Karpas-422 (cell line): ENCODE data around the gene ZMAT2. TPM values are rescaled to one million over a fixed set of nuclear protein-coding genes. Genes with fewer than 3 reads are reported as not detected.

Experiments used
- DNase-seq: peaks from one replicate; pipeline ENCODE4 v3.0.0-alpha.2; 2015
- H2AFZ ChIP-seq: fragments of 200-600 bp; sonication (generic); 2 replicates; pipeline ENCODE4 v1.6.1; 2014; ENCODE audit warnings: antibody characterized with exemption, low read length, mixed read lengths
- H3K27ac ChIP-seq: fragments of 200-600 bp; sonication (generic); 2 replicates; pipeline ENCODE4 v1.5.1; 2014; ENCODE audit warnings: mild to moderate bottlenecking, low read length, moderate library complexity
- H3K27me3 ChIP-seq: fragments of 200-600 bp; sonication (generic); 2 replicates; pipeline ENCODE4 v1.6.1; 2014; ENCODE audit warnings: low read length, mixed read lengths
- H3K36me3 ChIP-seq: fragments of 200-600 bp; sonication (generic); 2 replicates; pipeline ENCODE4 v1.6.1; 2014; ENCODE audit warnings: low read length, mixed read lengths; ENCODE audit not compliant: insufficient read depth
- H3K4me1 ChIP-seq: fragments of 200-600 bp; sonication (generic); 2 replicates; pipeline ENCODE4 v1.6.1; 2014; ENCODE audit warnings: mild to moderate bottlenecking, low read length, mixed read lengths
- H3K4me2 ChIP-seq: fragments of 200-600 bp; sonication (generic); 2 replicates; pipeline ENCODE4 v1.6.1; 2014; ENCODE audit warnings: low read length, low read depth, mild to moderate bottlenecking; ENCODE audit not compliant: poor library complexity, severe bottlenecking
- H3K4me3 ChIP-seq: fragments of 200-600 bp; sonication (generic); 2 replicates; pipeline ENCODE4 v1.5.1; 2014; ENCODE audit warnings: mild to moderate bottlenecking, antibody characterized with exemption, low read length, mixed read lengths
- H3K79me2 ChIP-seq: fragments of 200-600 bp; sonication (generic); 2 replicates; pipeline ENCODE4 v1.6.1; 2014; ENCODE audit warnings: mild to moderate bottlenecking, low read length, mixed read lengths
- H3K9ac ChIP-seq: fragments of 200-600 bp; sonication (generic); 2 replicates; pipeline ENCODE4 v1.6.0; 2014; ENCODE audit warnings: low read length
- H3K9me2 ChIP-seq: fragments of 200-600 bp; sonication (generic), shearing (Covaris generic); replicated peaks from 2 replicates; pipeline ENCODE4 v1.6.0; 2014; ENCODE audit warnings: mild to moderate bottlenecking, low read length, moderate library complexity; ENCODE audit not compliant: insufficient read depth
- H3K9me3 ChIP-seq: fragments of 300-700, 200-600 bp; sonication (generic); 2 replicates; pipeline ENCODE4 v1.6.1; 2014; ENCODE audit warnings: low read length, mixed read lengths
- H4K20me1 ChIP-seq: fragments of 200-600 bp; sonication (generic); 2 replicates; pipeline ENCODE4 v1.6.1; 2014; ENCODE audit warnings: mild to moderate bottlenecking, antibody characterized with exemption, low read length, low read depth; ENCODE audit not compliant: insufficient read depth
- total RNA-seq: library from RNA; depleted of rRNA; stranded (reverse); fragments of >200 nt; shearing (Covaris generic); gene quantifications from 2 replicates; pipeline ENCODE4 v1.2.3, GENCODE V29; 2014; ENCODE audit warnings: low replicate concordance

The ZMAT2 gene
- total RNA-seq, 1 experiment from 2014 or later, result 20.6 TPM

GRCh38 chr5:140672455-140673186 lies 27.6 kb upstream of the ZMAT2 start:
- no peak overlapping the region for H2AFZ ChIP-seq
- H3K4me3 ChIP-seq, result no peak overlapping the region
- H3K4me1 ChIP-seq, result no peaks in the 10 kb centered on the region
- H3K36me3 ChIP-seq, result peaks cover 35% of the 10 kb centered on the region
- 0 out of 2 replicates have a peak, but pooled peaks cover 2% of the 10 kb centered on the region for H4K20me1 ChIP-seq
- H3K27ac ChIP-seq, result no peak overlapping the region
- no peak for DNase-seq
- H3K9ac ChIP-seq, result no peak overlapping the region
- H3K9me3 ChIP-seq, result no peaks in the 10 kb centered on the region
- H3K4me2 ChIP-seq, result no peak overlapping the region
- H3K79me2 ChIP-seq, result peaks cover 17% of the 10 kb centered on the region
- no peaks in the 10 kb centered on the region for H3K9me2 ChIP-seq
- H3K27me3 ChIP-seq, result no peaks in the 10 kb centered on the region

GRCh38 chr5:140673187-140673976 lies 26.9 kb upstream of the ZMAT2 start, which contains the start of gene DND1:
TSS of gene DND1 (minus strand) at chr5:140673576. CDS start at chr5:140673542, 34 bp downstream.
- Histone ChIP-seq H3K27ac (no peak within 1 kb of the TSS), H4K20me1 (0 out of 2 replicates have a peak, but pooled peaks cover under 1% of the 10 kb centered on the region), H3K4me3 (no peak within 1 kb of the TSS), H3K4me1 (no peaks in the 10 kb centered on the region), H3K9me3 (no peaks in the 10 kb centered on the region), H3K9ac (no peak within 1 kb of the TSS), H2AFZ (no peak within 1 kb of the TSS), H3K4me2 (no peak within 1 kb of the TSS), H3K9me2 (no peaks in the 10 kb centered on the region), H3K27me3 (no peaks in the 10 kb centered on the region), H3K36me3 (peaks cover 28% of the 10 kb centered on the region), H3K79me2 (peaks cover 9% of the 10 kb centered on the region)
- no peak for DNase-seq

- Histone ChIP-seq H3K9me2 (no peaks in the 10 kb centered on the region), H3K9ac (no peak overlapping the region), H3K4me3 (no peak overlapping the region), H3K27me3 (no peaks in the 10 kb centered on the region), H3K4me1 (no peaks in the 10 kb centered on the region), H3K9me3 (no peaks in the 10 kb centered on the region), H2AFZ (no peak overlapping the region), H3K27ac (no peak overlapping the region), H4K20me1 (no peaks in the 10 kb centered on the region), H3K4me2 (no peak overlapping the region), H3K79me2 (peaks cover 3% of the 10 kb centered on the region; the same call in 1 of the 2 replicates), H3K36me3 (peaks cover 24% of the 10 kb centered on the region)
- DNase-seq, result no peak
Observed at GRCh38 chr5:140674211-140674610, 26.0 kb upstream of the ZMAT2 start.

- no peak for DNase-seq
- Histone ChIP-seq H3K9me3 (no peaks in the 10 kb centered on the region), H2AFZ (no peak overlapping the region), H3K36me3 (peaks cover 20% of the 10 kb centered on the region), H3K4me2 (no peak overlapping the region), H3K4me1 (no peaks in the 10 kb centered on the region), H3K27me3 (no peaks in the 10 kb centered on the region), H3K9ac (no peak overlapping the region), H4K20me1 (no peaks in the 10 kb centered on the region), H3K27ac (no peak overlapping the region), H3K9me2 (no peaks in the 10 kb centered on the region), H3K79me2 (peaks cover 3% of the 10 kb centered on the region; the same call in 1 of the 2 replicates), H3K4me3 (no peak overlapping the region)
Observed at GRCh38 chr5:140674629-140675028, 25.6 kb upstream of the ZMAT2 start.

- Histone ChIP-seq H2AFZ (no peak overlapping the region), H3K9ac (no peak overlapping the region), H3K27me3 (no peaks in the 10 kb centered on the region), H3K4me1 (no peaks in the 10 kb centered on the region), H3K36me3 (peaks cover 17% of the 10 kb centered on the region), H3K4me3 (no peak overlapping the region), H3K27ac (no peak overlapping the region), H4K20me1 (no peaks in the 10 kb centered on the region), H3K9me2 (no peaks in the 10 kb centered on the region), H3K79me2 (no peaks in the 10 kb centered on the region), H3K9me3 (no peaks in the 10 kb centered on the region), H3K4me2 (no peak overlapping the region)
- DNase-seq, result no peak
Observed at GRCh38 chr5:140677947-140678346, 22.3 kb upstream of the ZMAT2 start.

GRCh38 chr5:140678993-140679392 lies 21.3 kb upstream of the ZMAT2 start:
- H3K27ac ChIP-seq, result no peak overlapping the region
- no peaks in the 10 kb centered on the region for H4K20me1 ChIP-seq
- H3K9me3 ChIP-seq, result no peaks in the 10 kb centered on the region
- H3K4me1 ChIP-seq, result no peaks in the 10 kb centered on the region
- no peak overlapping the region for H3K4me2 ChIP-seq
- H3K9ac ChIP-seq, result no peak overlapping the region
- no peak for DNase-seq
- no peak overlapping the region for H2AFZ ChIP-seq
- no peaks in the 10 kb centered on the region for H3K9me2 ChIP-seq
- no peaks in the 10 kb centered on the region for H3K27me3 ChIP-seq
- H3K4me3 ChIP-seq, result no peak overlapping the region
- H3K79me2 ChIP-seq, result no peaks in the 10 kb centered on the region
- H3K36me3 ChIP-seq, result peaks cover 20% of the 10 kb centered on the region

- H3K79me2 ChIP-seq, result peaks cover 62% of the 10 kb centered on the region
- H2AFZ ChIP-seq, result no peak overlapping the region
- no peaks in the 10 kb centered on the region for H3K9me2 ChIP-seq
- peak overlapping the region; percentile 91 for H3K4me2 ChIP-seq
- H3K27ac ChIP-seq, result no peak overlapping the region
- DNase-seq, result no peak
- peak overlapping the region; percentile 88 for H3K9ac ChIP-seq
- peaks cover 26% of the 10 kb centered on the region; the same call in 1 of the 2 replicates for H3K36me3 ChIP-seq
- peak overlapping the region; percentile 88 for H3K4me3 ChIP-seq
- H3K27me3 ChIP-seq, result no peaks in the 10 kb centered on the region
- no peaks in the 10 kb centered on the region for H3K9me3 ChIP-seq
- H4K20me1 ChIP-seq, result no peaks in the 10 kb centered on the region
- H3K4me1 ChIP-seq, result peaks cover 20% of the 10 kb centered on the region
Observed at GRCh38 chr5:140690376-140690932, 9.8 kb upstream of the ZMAT2 start.
